H9 (cell line): ENCODE data around the gene NBEA. TPM values are rescaled to one million over a fixed set of nuclear protein-coding genes. Genes with fewer than 3 reads are reported as not detected.

Experiments used
- DNase-seq: peaks from one replicate; pipeline ENCODE4 v3.0.0-alpha.2; 2017
- H2AFZ ChIP-seq: one replicate; pipeline ENCODE4 v1.6.1; 2013; ENCODE audit warnings: mild to moderate bottlenecking, low read length, control low read depth, moderate library complexity
- H2AK5ac ChIP-seq: 2 replicates; pipeline ENCODE4 v1.6.1; 2013; ENCODE audit warnings: low read length, control low read depth, mixed read lengths; ENCODE audit not compliant: insufficient read length
- H2BK120ac ChIP-seq: one replicate; pipeline ENCODE4 v1.6.1; 2013; ENCODE audit warnings: low read depth, mild to moderate bottlenecking, low read length, control low read depth, inconsistent platforms; ENCODE audit not compliant: poor library complexity, severe bottlenecking
- H2BK12ac ChIP-seq: 2 replicates; pipeline ENCODE4 v1.6.1; 2013; ENCODE audit warnings: low read length, control low read depth, mixed read lengths, low read depth; ENCODE audit not compliant: insufficient read length
- H2BK15ac ChIP-seq: 2 replicates; pipeline ENCODE4 v1.6.1; 2013; ENCODE audit warnings: low read depth, low read length, control low read depth
- H2BK20ac ChIP-seq: one replicate; pipeline ENCODE4 v1.6.1; 2013; ENCODE audit warnings: low read depth, mild to moderate bottlenecking, low read length, control low read depth, inconsistent platforms; ENCODE audit not compliant: poor library complexity, severe bottlenecking
- H2BK5ac ChIP-seq: 2 replicates; pipeline ENCODE4 v1.6.1; 2013; ENCODE audit warnings: low read length, control low read depth, mixed read lengths; ENCODE audit not compliant: insufficient read length
- H3K14ac ChIP-seq: 2 replicates; pipeline ENCODE4 v1.6.1; 2013; ENCODE audit warnings: low read length, control low read depth; ENCODE audit not compliant: insufficient read depth
- H3K18ac ChIP-seq: 2 replicates; pipeline ENCODE4 v1.6.1; 2013; ENCODE audit warnings: low read depth, mild to moderate bottlenecking, mixed read lengths, low read length, control low read depth; ENCODE audit not compliant: insufficient read length
- H3K23ac ChIP-seq: 2 replicates; pipeline ENCODE4 v1.6.1; 2013; ENCODE audit warnings: low read length, control low read depth, mixed read lengths, low read depth; ENCODE audit not compliant: insufficient read length
- H3K23me2 ChIP-seq: 2 replicates; pipeline ENCODE4 v1.6.1; 2013; ENCODE audit warnings: low read depth, mild to moderate bottlenecking, mixed read lengths, low read length, control low read depth; ENCODE audit not compliant: insufficient read length, poor library complexity, severe bottlenecking
- H3K27ac ChIP-seq: 2 replicates; pipeline ENCODE4 v1.5.1; 2013; ENCODE audit warnings: low read length, control low read depth, mixed read lengths, low read depth; ENCODE audit not compliant: insufficient read length
- H3K27me3 ChIP-seq: 2 replicates; pipeline ENCODE4 v1.6.1; 2013; ENCODE audit warnings: low read length, control low read depth, inconsistent platforms; ENCODE audit not compliant: insufficient read depth
- H3K4ac ChIP-seq: 2 replicates; pipeline ENCODE4 v1.6.1; 2013; ENCODE audit warnings: low read depth, mild to moderate bottlenecking, control low read depth, inconsistent platforms, low read length, moderate library complexity
- H3K4me1 ChIP-seq: 2 replicates; pipeline ENCODE4 v1.6.1; 2013; ENCODE audit warnings: low read length, control low read depth, inconsistent platforms; ENCODE audit not compliant: insufficient read depth
- H3K4me2 ChIP-seq: 2 replicates; pipeline ENCODE4 v1.6.1; 2013; ENCODE audit warnings: low read length, control low read depth, mixed read lengths; ENCODE audit not compliant: insufficient read length, insufficient read depth
- H3K56ac ChIP-seq: 2 replicates; pipeline ENCODE4 v1.6.1; 2013; ENCODE audit warnings: low read depth, mild to moderate bottlenecking, mixed read lengths, low read length, control low read depth; ENCODE audit not compliant: insufficient read length
- H3K79me1 ChIP-seq: 2 replicates; pipeline ENCODE4 v1.6.1; 2013; ENCODE audit warnings: low read depth, mild to moderate bottlenecking, moderate library complexity, low read length, control low read depth, inconsistent platforms; ENCODE audit not compliant: insufficient read depth, poor library complexity, severe bottlenecking
- H3K79me2 ChIP-seq: 2 replicates; pipeline ENCODE4 v1.6.1; 2013; ENCODE audit warnings: low read length, control low read depth, inconsistent platforms; ENCODE audit not compliant: insufficient read depth
- H3K9ac ChIP-seq: 2 replicates; pipeline ENCODE4 v1.6.1; 2013; ENCODE audit warnings: low read length, control low read depth, mixed read lengths; ENCODE audit not compliant: insufficient read length; ENCODE audit errors: extremely low read depth
- H3K9me3 ChIP-seq: one replicate; pipeline ENCODE4 v1.6.1; 2013; ENCODE audit warnings: low read depth, low read length, inconsistent platforms; ENCODE audit not compliant: control insufficient read depth
- H3T11ph ChIP-seq: one replicate; pipeline ENCODE4 v1.6.1; 2013; ENCODE audit warnings: mild to moderate bottlenecking, low read length, control low read depth, inconsistent platforms
- H4K20me1 ChIP-seq: one replicate; pipeline ENCODE4 v1.6.1; 2013; ENCODE audit not compliant: control insufficient read depth, insufficient read length, insufficient read depth
- H4K5ac ChIP-seq: 2 replicates; pipeline ENCODE4 v1.6.1; 2013; ENCODE audit warnings: low read depth, mild to moderate bottlenecking, mixed read lengths, low read length, control low read depth; ENCODE audit not compliant: insufficient read length
- H4K8ac ChIP-seq: replicated peaks from 2 replicates; pipeline ENCODE4 v1.6.1; 2013; ENCODE audit warnings: low read length, control low read depth, mixed read lengths, low read depth; ENCODE audit not compliant: insufficient read length
- H4K91ac ChIP-seq: 2 replicates; pipeline ENCODE4 v1.6.1; 2013; ENCODE audit warnings: low read depth, mild to moderate bottlenecking, moderate library complexity, mixed read lengths, low read length, control low read depth; ENCODE audit not compliant: insufficient read length
- H3K27ac Mint-ChIP-seq, 3 experiments: 2 replicates in 2 of 3; 3 replicates in 1 of 3; pipeline ENCODE4 v1.8.0; 2020 to 2021; ENCODE audit warnings: mixed read lengths in 3 of 3, mild to moderate bottlenecking in 1 of 3, moderate library complexity in 1 of 3
- H3K27me3 Mint-ChIP-seq: 2 replicates; pipeline ENCODE4 v1.8.0; 2021; ENCODE audit warnings: low read depth, mild to moderate bottlenecking, moderate library complexity, mixed read lengths
- H3K36me3 Mint-ChIP-seq, 3 experiments: 2 replicates in 2 of 3; 3 replicates in 1 of 3; pipeline ENCODE4 v1.8.0; 2020 to 2021; ENCODE audit warnings: low read depth in 3 of 3, mixed read lengths in 3 of 3; ENCODE audit not compliant: insufficient read depth in 1 of 3
- H3K4me1 Mint-ChIP-seq, 2 experiments: 2 replicates each; pipeline ENCODE4 v1.8.0; 2020; ENCODE audit warnings: mixed read lengths in 2 of 2
- H3K4me3 Mint-ChIP-seq, 2 experiments: 2 replicates in 1 of 2; 3 replicates in 1 of 2; pipeline ENCODE4 v1.8.0; 2020 to 2021; ENCODE audit warnings: mild to moderate bottlenecking in 2 of 2, mixed read lengths in 2 of 2, moderate library complexity in 1 of 2
- H3K9me3 Mint-ChIP-seq, 2 experiments: 2 replicates in 1 of 2; 3 replicates in 1 of 2; pipeline ENCODE4 v1.8.0; 2020; ENCODE audit warnings: mild to moderate bottlenecking in 2 of 2, mixed read lengths in 2 of 2, moderate library complexity in 1 of 2
- CTCF ChIP-seq: fragments of 200-600 bp; sonication (generic); conservative IDR thresholded peaks from 3 replicates; pipeline ENCODE4 v1.8.0; 2021; ENCODE audit warnings: antibody characterized with exemption, mild to moderate bottlenecking
- WGBS: extraction: QIAGEN DNeasy Blood & Tissue Kit; methylation state at CpG from one replicate; pipeline ENCODE4 v1.1.7; 2013; ENCODE audit warnings: missing lambda C conversion rate, low lambda C conversion rate, mixed read lengths; ENCODE audit not compliant: insufficient read length; ENCODE audit errors: extremely low coverage; 5-methylcytosine and 5-hydroxymethylcytosine counted together
- total RNA-seq: library from RNA; stranded (reverse); gene quantifications from 2 replicates; pipeline ENCODE4 v1.2.1, GENCODE V29; 2021

NBEA gene
- total RNA-seq, 1 experiment from 2014 or later = 17.3 TPM

DNA sequence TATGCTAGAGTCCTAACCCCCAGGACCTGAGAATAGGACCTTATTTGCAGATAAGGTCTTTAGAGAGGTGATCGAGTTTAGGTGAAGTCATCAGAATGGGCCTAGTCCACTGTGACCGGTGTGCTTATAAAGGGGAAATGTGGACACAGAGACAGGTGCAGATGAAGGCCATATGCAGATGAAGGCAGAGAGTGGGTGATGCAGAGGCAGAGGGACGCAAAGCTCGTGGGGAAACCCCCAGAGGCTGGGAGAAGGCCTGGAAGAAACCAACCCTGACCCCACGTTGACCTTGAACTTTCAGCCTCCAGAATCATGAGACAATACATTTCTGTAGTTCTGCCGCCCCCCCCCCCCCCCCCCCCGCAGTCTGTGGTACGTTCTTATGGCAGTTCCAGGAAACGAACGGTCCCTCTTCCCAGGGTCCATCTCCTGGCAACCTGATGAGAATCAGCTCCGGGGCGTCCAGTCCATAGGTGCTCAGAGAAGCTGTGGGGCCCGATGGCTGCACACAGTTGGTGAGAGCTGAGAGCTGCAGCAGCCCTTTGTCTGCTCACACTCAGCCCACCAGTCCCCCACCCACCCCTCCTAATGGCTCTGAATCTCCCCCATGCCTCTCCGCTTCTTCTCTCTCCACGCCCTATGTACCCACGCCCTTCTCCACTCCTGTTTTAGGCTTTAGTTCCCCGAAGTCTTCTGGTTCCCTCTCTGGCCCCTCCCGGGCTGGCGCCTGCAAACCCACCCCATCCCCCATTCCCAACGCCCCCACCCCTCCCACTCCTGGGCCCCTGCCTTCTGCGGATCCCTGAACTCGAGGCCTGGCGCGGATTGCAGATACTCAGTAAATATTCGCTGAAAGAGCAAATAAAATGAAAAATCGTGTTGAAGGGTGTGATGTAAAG is 752.7 kb downstream of the NBEA start:
- Histone ChIP-seq H2BK120ac (no peak overlapping the region), H3K23ac (no peak overlapping the region), H4K20me1 (no peaks in the 10 kb centered on the region), H3K4me2 (no peak overlapping the region), H2BK15ac (no peak overlapping the region), H4K5ac (no peak overlapping the region), H3K27ac (no peak overlapping the region), H4K8ac (no peak overlapping the region), H2AK5ac (no peak overlapping the region), H2AFZ (no peak overlapping the region), H3T11ph (no peak overlapping the region), H2BK12ac (no peak overlapping the region), H2BK20ac (no peak overlapping the region), H3K14ac (no peak overlapping the region), H3K79me2 (no peaks in the 10 kb centered on the region), H3K9me3 (no peaks in the 10 kb centered on the region), H3K23me2 (no peaks in the 10 kb centered on the region), H3K9ac (no peak overlapping the region), H3K79me1 (no peaks in the 10 kb centered on the region), H3K27me3 (no peaks in the 10 kb centered on the region), H3K56ac (no peak overlapping the region), H3K18ac (no peak overlapping the region), H2BK5ac (no peak overlapping the region), H4K91ac (no peak overlapping the region), H3K4me1 (peaks cover 6% of the 10 kb centered on the region; the same call in 1 of the 2 replicates), H3K4ac (no peak overlapping the region)
- Mint-ChIP-seq H3K4me1 (peaks cover 17 to 28% of the 10 kb centered on the region in 2 experiments), H3K36me3 (no peaks in the 10 kb centered on the region), H3K27ac (no peak overlapping the region; a peak in 1 of 7 replicates), H3K27me3 (no peaks in the 10 kb centered on the region), H3K4me3 (no peak overlapping the region), H3K9me3 (no peaks in the 10 kb centered on the region)
- DNase-seq = peak; percentile 20
- no peak for TF ChIP-seq CTCF
- no CpG with 5 or more reads among the region's 26 CpGs for WGBS
